Subcutaneous adipose tissue (tissue), 4 donors: ENCODE measurements around the gene PDIK1L. TPM values are rescaled to one million over a fixed set of nuclear protein-coding genes. Genes with fewer than 3 reads are reported as not detected.

Experiments used
- CTCF ChIP-seq: fragments of 450-650 bp; IDR thresholded peaks from one replicate; pipeline ENCODE4 v1.5.1; 2016; ENCODE audit warnings: low read depth, mild to moderate bottlenecking, control low read depth, antibody characterized with exemption, moderate library complexity
- total RNA-seq, 4 donors: library from RNA; depleted of rRNA; stranded (reverse); fragments of >200 nt; gene quantifications; one replicate each; pipeline ENCODE4 v1.1.0, GENCODE V29; 2016

Gene PDIK1L
- total RNA-seq, 4 donors from 2014 or later: 5.8 to 9.3 (median 8.3) TPM

- no peak for TF ChIP-seq CTCF
Observed at GRCh38 chr1:26134466-26134865, 22.8 kb downstream of the PDIK1L start.

- TF ChIP-seq CTCF: no peak
Observed at GRCh38 chr1:26138974-26139558, 27.4 kb downstream of the PDIK1L start.

- no peak for TF ChIP-seq CTCF
Observed at GRCh38 chr1:26142159-26142558, 30.5 kb downstream of the PDIK1L start.

- TF ChIP-seq CTCF: no peak
Observed at GRCh38 chr1:26145041-26145959, 33.7 kb downstream of the PDIK1L start.

DNA sequence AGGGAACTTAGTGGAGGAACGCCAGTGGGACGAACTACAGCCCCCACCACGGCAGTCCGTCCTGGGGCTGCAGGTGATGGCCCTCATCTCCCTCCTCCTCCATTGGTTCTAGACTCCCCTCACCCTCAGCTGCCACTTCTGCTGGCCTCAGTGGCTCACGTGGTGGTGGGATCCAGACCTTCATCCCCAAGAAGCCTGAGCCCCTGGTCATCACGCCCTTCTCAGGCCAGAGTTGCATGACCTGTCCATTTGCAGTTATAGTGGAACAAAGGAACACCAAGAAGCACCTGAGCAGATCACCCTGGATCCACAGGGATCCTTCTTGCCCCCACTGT, 34.3 kb downstream of the PDIK1L start:
- TF ChIP-seq CTCF: no peak

- TF ChIP-seq CTCF: no peak
Observed at GRCh38 chr1:26148887-26149286, 37.3 kb downstream of the PDIK1L start.

GRCh38 chr1:26153966-26154532, 42.4 kb downstream of the PDIK1L start:
- no peak for TF ChIP-seq CTCF
